ENCODE measurements around the gene PRCP. TPM values are rescaled to one million over a fixed set of nuclear protein-coding genes. Genes with fewer than 3 reads are reported as not detected.

PRCP gene
- total RNA-seq, 1 experiment from 2014 or later: 56.7 TPM

DNA sequence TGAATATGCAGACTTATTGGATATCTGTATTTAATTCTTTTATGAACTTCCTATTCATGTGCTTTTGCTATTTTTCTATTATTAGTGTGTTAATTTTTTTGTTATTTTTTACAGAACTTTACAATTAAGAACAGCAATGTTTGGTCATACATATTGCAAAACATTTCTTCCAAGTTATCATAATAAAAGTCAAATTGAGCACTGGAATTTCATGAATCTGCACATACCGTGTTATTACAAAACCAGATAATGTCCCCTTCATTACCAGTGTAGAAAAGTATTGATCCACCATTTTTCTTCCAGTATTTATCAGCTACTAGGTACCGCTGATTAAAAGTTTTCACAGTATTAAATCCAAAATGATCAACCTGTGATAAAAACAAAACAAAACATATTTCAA is 40.5 kb downstream of the PRCP start:
- Histone ChIP-seq H3K79me2 (ENCODE audit: insufficient read depth, low read length) (no peaks in the 10 kb centered on the region; the same call in 1 of the 2 replicates), H4K5ac (ENCODE audit: insufficient read length, low read depth, low read length) (no peak overlapping the region), H2BK12ac (ENCODE audit: insufficient read length, low read depth, low read length) (no peak overlapping the region), H2BK15ac (ENCODE audit: low read depth, low read length) (no peak overlapping the region), H2BK20ac (ENCODE audit: low read depth, low read length, poor library complexity, severe bottlenecking) (no peak overlapping the region), H3K23ac (ENCODE audit: insufficient read length, low read depth, low read length) (no peak overlapping the region), H3K4ac (ENCODE audit: low read depth, low read length) (no peak overlapping the region), H3K18ac (ENCODE audit: insufficient read length, low read depth, low read length) (no peak overlapping the region), H3K56ac (ENCODE audit: insufficient read length, low read depth, low read length) (no peak overlapping the region), H3K14ac (ENCODE audit: insufficient read depth, low read length) (no peak overlapping the region), H3K79me1 (ENCODE audit: insufficient read depth, low read depth, low read length, poor library complexity, severe bottlenecking) (no peaks in the 10 kb centered on the region), H3K27me3 (ENCODE audit: insufficient read depth, low read length) (no peaks in the 10 kb centered on the region), H2AK5ac (ENCODE audit: insufficient read length, low read length) (no peak overlapping the region), H3K9ac (ENCODE audit: extremely low read depth, insufficient read length, low read length) (no peak overlapping the region), H3K4me1 (ENCODE audit: insufficient read depth, low read length) (no peaks in the 10 kb centered on the region), H2BK5ac (ENCODE audit: insufficient read length, low read length) (no peak overlapping the region), H3K27ac (ENCODE audit: insufficient read length, low read depth, low read length) (no peak overlapping the region), H4K8ac (replicated peaks; ENCODE audit: insufficient read length, low read depth, low read length) (no peak overlapping the region), H3K9me3 (ENCODE audit: control insufficient read depth, low read depth, low read length) (no peaks in the 10 kb centered on the region), H3T11ph (ENCODE audit: low read length) (no peak overlapping the region), H4K20me1 (ENCODE audit: control insufficient read depth, insufficient read depth, insufficient read length) (no peaks in the 10 kb centered on the region), H3K23me2 (ENCODE audit: insufficient read length, low read depth, low read length, poor library complexity, severe bottlenecking) (no peaks in the 10 kb centered on the region), H2AFZ (ENCODE audit: low read length) (no peak overlapping the region), H4K91ac (ENCODE audit: insufficient read length, low read depth, low read length) (no peak overlapping the region), H3K4me2 (ENCODE audit: insufficient read depth, insufficient read length, low read length) (no peak overlapping the region), H2BK120ac (ENCODE audit: low read depth, low read length, poor library complexity, severe bottlenecking) (no peak overlapping the region)
- Mint-ChIP-seq H3K27ac (no peak overlapping the region), H3K36me3 (ENCODE audit: insufficient read depth in 1 of 3, low read depth in 3 of 3) (peaks cover 0 to 5% (median 2%) of the 10 kb centered on the region in 3 experiments; a peak in 3 of 7 replicates), H3K27me3 (ENCODE audit: low read depth) (no peaks in the 10 kb centered on the region), H3K4me3 (no peak overlapping the region), H3K4me1 (peaks cover 0 to 5% of the 10 kb centered on the region in 2 experiments; a peak in 2 of 4 replicates), H3K9me3 (no peaks in the 10 kb centered on the region)
- TF ChIP-seq, protein P1, sequence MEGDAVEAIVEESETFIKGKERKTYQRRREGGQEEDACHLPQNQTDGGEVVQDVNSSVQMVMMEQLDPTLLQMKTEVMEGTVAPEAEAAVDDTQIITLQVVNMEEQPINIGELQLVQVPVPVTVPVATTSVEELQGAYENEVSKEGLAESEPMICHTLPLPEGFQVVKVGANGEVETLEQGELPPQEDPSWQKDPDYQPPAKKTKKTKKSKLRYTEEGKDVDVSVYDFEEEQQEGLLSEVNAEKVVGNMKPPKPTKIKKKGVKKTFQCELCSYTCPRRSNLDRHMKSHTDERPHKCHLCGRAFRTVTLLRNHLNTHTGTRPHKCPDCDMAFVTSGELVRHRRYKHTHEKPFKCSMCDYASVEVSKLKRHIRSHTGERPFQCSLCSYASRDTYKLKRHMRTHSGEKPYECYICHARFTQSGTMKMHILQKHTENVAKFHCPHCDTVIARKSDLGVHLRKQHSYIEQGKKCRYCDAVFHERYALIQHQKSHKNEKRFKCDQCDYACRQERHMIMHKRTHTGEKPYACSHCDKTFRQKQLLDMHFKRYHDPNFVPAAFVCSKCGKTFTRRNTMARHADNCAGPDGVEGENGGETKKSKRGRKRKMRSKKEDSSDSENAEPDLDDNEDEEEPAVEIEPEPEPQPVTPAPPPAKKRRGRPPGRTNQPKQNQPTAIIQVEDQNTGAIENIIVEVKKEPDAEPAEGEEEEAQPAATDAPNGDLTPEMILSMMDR (conservative IDR thresholded peaks at IDR 0.05): no peak
- WGBS (ENCODE audit: extremely low coverage, insufficient read length, low lambda C conversion rate): no CpG with 5 or more reads among the region's 2 CpGs
- no peak for DNase-seq
